OCI-LY7 (cell line): Measurements from ENCODE around the gene NOVA2. TPM values are rescaled to one million over a fixed set of nuclear protein-coding genes. Genes with fewer than 3 reads are reported as not detected.

ENCODE experiments used
- BruUV-seq: library from RNA; stranded (reverse); fragments of 400-500 nt; replicated peaks from 2 replicates; lab custom pipeline; 2021; lab: Mats Ljungman, UMichigan
- CTCF ChIA-PET: fragments of 300-600 bp; sonication (Branson Sonifier 250); formaldehyde crosslinking; loops from one replicate; lab custom pipeline; 2022; ENCODE audit warnings: antibody characterized with exemption; ENCODE audit not compliant: unreplicated experiment; lab: Charles Lee
- POLR2A ChIA-PET: fragments of 300-600 bp; sonication (Branson Sonifier 250); formaldehyde crosslinking; loops from one replicate; lab custom pipeline; 2022; ENCODE audit warnings: antibody characterized with exemption; lab: Charles Lee
- DNase-seq: peaks from one replicate; pipeline ENCODE4 v3.0.0-alpha.2; 2015; ENCODE audit warnings: low spot score
- H2AFZ ChIP-seq: fragments of 200-600 bp; sonication (generic), shearing (Covaris generic); 2 replicates; pipeline ENCODE4 v1.6.1; 2014; ENCODE audit warnings: mild to moderate bottlenecking, antibody characterized with exemption, low read length, moderate library complexity
- H3K27ac ChIP-seq: fragments of 200-600 bp; sonication (generic); 2 replicates; pipeline ENCODE4 v1.5.1; 2014; ENCODE audit warnings: mixed run types, low read depth, mild to moderate bottlenecking, moderate library complexity, low read length, inconsistent platforms; ENCODE audit not compliant: poor library complexity, severe bottlenecking
- H3K36me3 ChIP-seq: fragments of 200-600 bp; sonication (generic); 2 replicates; pipeline ENCODE4 v1.6.1; 2014; ENCODE audit warnings: mild to moderate bottlenecking, antibody characterized with exemption, low read length, moderate library complexity, mixed read lengths; ENCODE audit not compliant: insufficient read depth
- H3K4me1 ChIP-seq: fragments of 200-600 bp; sonication (generic); 2 replicates; pipeline ENCODE4 v1.5.1; 2014; ENCODE audit warnings: mild to moderate bottlenecking, low read length; ENCODE audit not compliant: insufficient read depth, poor library complexity, severe bottlenecking
- H3K4me2 ChIP-seq: fragments of 200-600 bp; sonication (generic); 2 replicates; pipeline ENCODE4 v1.6.1; 2014; ENCODE audit warnings: mild to moderate bottlenecking, low read length
- H3K4me3 ChIP-seq: fragments of 200-600 bp; sonication (generic); 2 replicates; pipeline ENCODE4 v1.5.1; 2014; ENCODE audit warnings: mild to moderate bottlenecking, low read depth, low read length; ENCODE audit not compliant: poor library complexity, severe bottlenecking
- H3K79me2 ChIP-seq: fragments of 200-600 bp; sonication (generic); 2 replicates; pipeline ENCODE4 v1.6.1; 2016; ENCODE audit warnings: low read depth, mild to moderate bottlenecking, low read length, moderate library complexity, mixed read lengths; ENCODE audit not compliant: insufficient read depth
- H3K9me2 ChIP-seq: fragments of 200-600 bp; sonication (generic); 2 replicates; pipeline ENCODE4 v1.6.1; 2016; ENCODE audit warnings: mild to moderate bottlenecking, low read length, mixed read lengths; ENCODE audit not compliant: insufficient read depth
- H3K9me3 ChIP-seq: fragments of 200-600 bp; sonication (generic); 2 replicates; pipeline ENCODE4 v1.6.1; 2014; ENCODE audit warnings: mild to moderate bottlenecking, mixed run types, low read length, mixed read lengths
- H4K20me1 ChIP-seq: fragments of 200-600 bp; sonication (generic); 2 replicates; pipeline ENCODE4 v1.6.1; 2014; ENCODE audit warnings: mild to moderate bottlenecking, antibody characterized with exemption, low read length, moderate library complexity, mixed read lengths; ENCODE audit not compliant: insufficient read depth
- EZH2phosphoT487 ChIP-seq: fragments of 200-600 bp; sonication (generic); IDR thresholded peaks from 2 replicates; pipeline ENCODE4 v1.6.1; 2018; ENCODE audit warnings: low read depth, borderline replicate concordance, mild to moderate bottlenecking, mixed run types, antibody characterized with exemption, low read length, moderate library complexity, mixed read lengths
- intact Hi-C: fragments of 100-400 bp; cut with micrococcal nuclease; formaldehyde crosslinking; loops from one replicate; pipeline ENCODE4 v1.10.0; 2022; ENCODE audit not compliant: unreplicated experiment
- total RNA-seq, 2 experiments: library from RNA; depleted of rRNA in 1 of 2; stranded (reverse); fragments of >200 nt in 1 of 2; shearing (Covaris generic) in 1 of 2; gene quantifications; 2 replicates each; pipeline ENCODE4 v1.2.3, GENCODE V29; 2014 to 2022
- TF ChIP-seq, protein P1 (sequence below): fragments of 200-600 bp; sonication (generic); conservative IDR thresholded peaks from 2 replicates; pipeline ENCODE4 v1.5.1; 2014; ENCODE audit warnings: mild to moderate bottlenecking, antibody characterized with exemption, low read length, moderate library complexity, mixed read lengths

Gene NOVA2
- total RNA-seq, 2 experiments from 2014 or later = 0.19 TPM; not detected in 1

DNA sequence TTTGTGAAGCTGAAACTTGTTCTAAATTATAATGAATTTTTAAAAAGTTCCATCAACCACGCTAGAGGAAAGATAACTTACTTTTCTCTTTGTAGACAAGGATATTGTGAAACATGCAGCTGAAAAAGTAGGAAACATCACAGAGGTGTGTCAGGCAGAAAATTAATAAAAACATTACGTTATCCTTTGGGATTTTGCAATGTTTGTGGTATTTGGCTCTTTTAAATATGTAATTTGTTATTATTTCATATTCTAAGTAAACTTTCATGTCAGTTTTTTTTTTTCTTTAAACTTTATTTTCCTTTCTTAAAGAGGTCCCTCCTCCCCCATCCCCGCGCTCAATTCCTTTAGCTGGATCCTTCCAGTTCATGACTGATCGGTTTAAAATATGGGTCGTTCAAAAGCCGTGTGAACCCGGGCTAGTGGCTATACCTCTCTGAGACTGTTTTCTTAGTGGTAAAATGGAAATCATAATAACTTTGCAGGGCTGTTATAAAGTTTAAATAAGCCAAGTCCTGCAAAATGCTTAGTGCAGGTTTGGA is 20.9 kb upstream of the NOVA2 start:
- Histone ChIP-seq H3K36me3 (peaks cover 6% of the 10 kb centered on the region; the same call in 1 of the 2 replicates), H3K4me2 (peak overlapping the region; percentile 74), H3K79me2 (peaks cover 8% of the 10 kb centered on the region; the same call in 1 of the 2 replicates), H4K20me1 (no peaks in the 10 kb centered on the region), H2AFZ (peak overlapping the region; percentile 77), H3K4me1 (peaks cover 9% of the 10 kb centered on the region), H3K27ac (no peak overlapping the region), H3K4me3 (peak overlapping the region; percentile 64), H3K9me3 (no peaks in the 10 kb centered on the region), H3K9me2 (no peaks in the 10 kb centered on the region)
- intact Hi-C loops = no loop called here
- TF ChIP-seq, protein P1, sequence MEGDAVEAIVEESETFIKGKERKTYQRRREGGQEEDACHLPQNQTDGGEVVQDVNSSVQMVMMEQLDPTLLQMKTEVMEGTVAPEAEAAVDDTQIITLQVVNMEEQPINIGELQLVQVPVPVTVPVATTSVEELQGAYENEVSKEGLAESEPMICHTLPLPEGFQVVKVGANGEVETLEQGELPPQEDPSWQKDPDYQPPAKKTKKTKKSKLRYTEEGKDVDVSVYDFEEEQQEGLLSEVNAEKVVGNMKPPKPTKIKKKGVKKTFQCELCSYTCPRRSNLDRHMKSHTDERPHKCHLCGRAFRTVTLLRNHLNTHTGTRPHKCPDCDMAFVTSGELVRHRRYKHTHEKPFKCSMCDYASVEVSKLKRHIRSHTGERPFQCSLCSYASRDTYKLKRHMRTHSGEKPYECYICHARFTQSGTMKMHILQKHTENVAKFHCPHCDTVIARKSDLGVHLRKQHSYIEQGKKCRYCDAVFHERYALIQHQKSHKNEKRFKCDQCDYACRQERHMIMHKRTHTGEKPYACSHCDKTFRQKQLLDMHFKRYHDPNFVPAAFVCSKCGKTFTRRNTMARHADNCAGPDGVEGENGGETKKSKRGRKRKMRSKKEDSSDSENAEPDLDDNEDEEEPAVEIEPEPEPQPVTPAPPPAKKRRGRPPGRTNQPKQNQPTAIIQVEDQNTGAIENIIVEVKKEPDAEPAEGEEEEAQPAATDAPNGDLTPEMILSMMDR = no peak
- no peak for DNase-seq
- ChIA-PET CTCF (no interaction called here), POLR2A (interaction anchor here (0.5 to 1.3 kb wide), 2 partner anchors 9 to 108 kb away, joined by 3 read pairs; partner anchors contain the start of gene IRF2BP1)
- no TSS peak for BruUV-seq

DNA sequence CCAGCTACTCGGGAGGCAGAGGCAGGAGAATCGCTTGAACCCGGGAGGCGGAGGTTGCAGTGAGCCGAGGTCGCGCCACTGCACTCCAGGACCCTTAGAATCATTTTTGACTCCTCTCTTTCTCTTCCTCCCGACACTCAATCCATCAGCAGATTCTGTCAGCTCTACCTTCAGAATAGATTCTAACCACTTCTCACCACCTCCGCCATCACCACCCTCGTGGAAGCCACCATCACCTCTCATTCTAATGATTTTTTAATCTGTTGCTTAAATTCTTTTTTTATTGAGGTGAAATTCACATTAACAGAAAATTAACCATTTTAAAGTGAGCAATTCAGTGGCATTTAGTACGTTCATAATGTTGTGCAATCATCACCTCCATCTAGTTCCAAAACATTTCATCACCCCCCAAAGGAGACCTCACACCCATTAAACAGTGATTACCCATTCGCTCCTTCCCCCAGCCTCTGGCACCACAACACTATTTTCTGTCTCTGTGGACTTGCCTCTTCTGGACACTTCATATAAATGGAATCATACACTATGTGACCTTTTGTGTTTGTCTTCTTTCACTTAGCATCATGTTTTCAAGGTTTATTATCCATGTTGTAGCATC is 16.6 kb upstream of the NOVA2 start:
- Histone ChIP-seq H4K20me1 (no peaks in the 10 kb centered on the region), H3K27ac (no peak overlapping the region), H3K79me2 (no peaks in the 10 kb centered on the region), H3K4me3 (no peak overlapping the region), H3K9me3 (no peaks in the 10 kb centered on the region), H3K4me1 (no peaks in the 10 kb centered on the region), H3K4me2 (no peak overlapping the region), H2AFZ (no peak overlapping the region), H3K9me2 (no peaks in the 10 kb centered on the region), H3K36me3 (no peaks in the 10 kb centered on the region)
- intact Hi-C loops = no loop called here
- BruUV-seq = no TSS peak
- CTCF ChIA-PET = no interaction called here
- POLR2A ChIA-PET = no interaction called here
- DNase-seq = no peak
- TF ChIP-seq, protein P1 = no peak
- no peak for TF ChIP-seq EZH2phosphoT487

DNA sequence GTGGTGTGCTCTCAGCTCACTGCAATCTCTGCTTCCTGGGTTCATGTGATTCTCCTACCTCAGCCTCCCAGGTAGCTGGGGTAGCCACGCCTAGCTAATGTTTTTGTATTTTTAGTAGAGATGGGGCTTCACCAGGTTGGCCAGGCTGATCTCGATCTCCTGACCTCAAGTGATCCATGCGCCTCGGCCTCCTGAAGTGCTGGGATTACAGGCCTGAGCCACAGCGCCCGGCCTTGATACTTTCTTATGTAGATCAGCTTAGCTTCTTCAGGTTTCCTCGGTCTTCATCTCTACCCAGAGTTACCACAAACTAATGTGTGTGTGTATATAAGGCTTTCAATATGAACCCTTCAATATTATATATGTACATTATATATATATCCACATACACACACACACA is 11.7 kb upstream of the NOVA2 start:
- no TSS peak for BruUV-seq
- H3K4me3 ChIP-seq = no peak overlapping the region
- H3K79me2 ChIP-seq = no peaks in the 10 kb centered on the region
- H3K4me1 ChIP-seq = no peaks in the 10 kb centered on the region
- H3K9me2 ChIP-seq = no peaks in the 10 kb centered on the region
- DNase-seq = no peak
- intact Hi-C loops = no loop called here
- no peaks in the 10 kb centered on the region for H4K20me1 ChIP-seq
- ChIA-PET CTCF (no interaction called here), POLR2A (interaction anchor here (1.0 kb wide), 1 partner anchor 9 kb away, joined by 3 read pairs; no protein-coding TSS in a partner anchor)
- H3K9me3 ChIP-seq = no peaks in the 10 kb centered on the region
- H3K36me3 ChIP-seq = no peaks in the 10 kb centered on the region
- no peak overlapping the region for H3K27ac ChIP-seq
- no peak overlapping the region for H2AFZ ChIP-seq
- TF ChIP-seq, protein P1 = no peak
- no peak for TF ChIP-seq EZH2phosphoT487
- no peak overlapping the region for H3K4me2 ChIP-seq
